ENCODE measurements around the gene WDR46. TPM values are rescaled to one million over a fixed set of nuclear protein-coding genes. Genes with fewer than 3 reads are reported as not detected.
"Not testable (repeated sequence)": the region's sequence is repeated elsewhere in the genome, so short reads cannot be mapped to it uniquely, and the experiment has no call there.

Gene WDR46
- total RNA-seq, 4 donors from 2014 or later = 46.5 to 88.4 (median 69.1) TPM

- peaks cover 0 to 96% (median 32%) of the 10 kb centered on the region in 3 donors for H3K36me3 ChIP-seq
- 78 to 79% methylated on average over 7 of the region's 7 CpGs for WGBS, 2 donors
- no peak overlapping the region for H3K27ac ChIP-seq
- H3K9me3 ChIP-seq = no peaks in the 10 kb centered on the region
- no peaks in the 10 kb centered on the region for H3K27me3 ChIP-seq
- no peak for DNase-seq (ENCODE audit: low spot score in 2 of 2)
- TF ChIP-seq CTCF (IDR thresholded peaks at IDR 0.05) (no peak), EP300 (IDR thresholded peaks at IDR 0.05) (no peak), POLR2A (IDR thresholded peaks at IDR 0.05) (no peak)
- peaks cover 0 to 5% (median 0%) of the 10 kb centered on the region in 4 donors for H3K4me1 ChIP-seq
- no peak overlapping the region for H3K4me3 ChIP-seq
Observed at GRCh38 chr6:33264015-33264414, 25.0 kb downstream of the WDR46 start.

- not testable (repeated sequence) for H3K27ac ChIP-seq; H3K4me3 ChIP-seq; H3K4me1 ChIP-seq; H3K9me3 ChIP-seq; DNase-seq (ENCODE audit: low spot score in 2 of 2); H3K27me3 ChIP-seq
- 92 to 99% methylated on average over 3 of the region's 3 CpGs for WGBS, 2 donors
- H3K36me3 ChIP-seq = peaks cover 0 to 95% (median 20%) of the 10 kb centered on the region in 3 donors
Observed at GRCh38 chr6:33262490-33262889, 26.5 kb downstream of the WDR46 start.

GRCh38 chr6:33259032-33259431 is 30.0 kb downstream of the WDR46 start:
- H3K36me3 ChIP-seq = peaks cover 0 to 79% (median under 1%) of the 10 kb centered on the region in 3 donors
- TF ChIP-seq CTCF (IDR thresholded peaks at IDR 0.05) = no peak
- no peak for TF ChIP-seq EP300 (IDR thresholded peaks at IDR 0.05)
- no peak for DNase-seq (ENCODE audit: low spot score in 2 of 2)
- 92 to 99% methylated on average over 5 of the region's 5 CpGs for WGBS, 2 donors
- no peaks in the 10 kb centered on the region for H3K4me1 ChIP-seq
- no peak overlapping the region for H3K27ac ChIP-seq
- H3K4me3 ChIP-seq = no peak overlapping the region
- no peaks in the 10 kb centered on the region for H3K9me3 ChIP-seq
- H3K27me3 ChIP-seq = no peaks in the 10 kb centered on the region

GRCh38 chr6:33254591-33254990 is 34.4 kb downstream of the WDR46 start:
- Histone ChIP-seq H3K4me3 (no peak overlapping the region), H3K36me3 (peaks cover 0 to 48% (median 0%) of the 10 kb centered on the region in 3 donors), H3K27me3 (no peaks in the 10 kb centered on the region), H3K4me1 (peaks cover 0 to 14% (median 10%) of the 10 kb centered on the region in 4 donors), H3K27ac (no peak overlapping the region), H3K9me3 (no peaks in the 10 kb centered on the region)
- TF ChIP-seq POLR2A (IDR thresholded peaks at IDR 0.05) (no peak), EP300 (IDR thresholded peaks at IDR 0.05) (no peak), CTCF (IDR thresholded peaks at IDR 0.05) (no peak)
- no peak for DNase-seq (ENCODE audit: low spot score in 2 of 2)
- WGBS, 2 donors = 95 to 96% methylated on average over 4 of the region's 4 CpGs

- Histone ChIP-seq H3K4me3 (no peak overlapping the region), H3K4me1 (peaks cover 0 to 27% (median 16%) of the 10 kb centered on the region in 4 donors), H3K27ac (no peak overlapping the region), H3K9me3 (no peaks in the 10 kb centered on the region), H3K27me3 (no peaks in the 10 kb centered on the region), H3K36me3 (peaks cover 0 to 32% (median 0%) of the 10 kb centered on the region in 3 donors)
- no peak for DNase-seq (ENCODE audit: low spot score in 2 of 2)
- TF ChIP-seq POLR2A (IDR thresholded peaks at IDR 0.05) = no peak
- no peak for TF ChIP-seq EP300 (IDR thresholded peaks at IDR 0.05)
- no peak for TF ChIP-seq CTCF (IDR thresholded peaks at IDR 0.05)
Observed at GRCh38 chr6:33252759-33253158, 36.3 kb downstream of the WDR46 start.
